Astrocyte (in vitro differentiated cells and primary cell): ENCODE data around the gene GPC5. TPM values are rescaled to one million over a fixed set of nuclear protein-coding genes. Genes with fewer than 3 reads are reported as not detected.

Experiments
- DNase-seq: peaks from one replicate; pipeline ENCODE4 v3.0.0-alpha.2; 2010; ENCODE audit warnings: low read depth
- FAIRE-seq: peaks from 2 replicates; lab custom pipeline; 2011; peaks lifted over from hg19 to GRCh38; lab: Jason Lieb, UNC
- H2AFZ ChIP-seq: 2 replicates; pipeline ENCODE4 v1.6.0; 2012; ENCODE audit warnings: low read depth, low read length, inconsistent platforms
- H3K27ac ChIP-seq: 2 replicates; pipeline ENCODE4 v1.5.1; 2011; ENCODE audit warnings: low read depth, low read length, inconsistent platforms
- H3K27me3 ChIP-seq: 2 replicates; pipeline ENCODE4 v1.6.0; 2011; ENCODE audit warnings: low read length, inconsistent platforms; ENCODE audit not compliant: insufficient read depth
- H3K36me3 ChIP-seq: 2 replicates; pipeline ENCODE4 v1.5.1; 2011; ENCODE audit warnings: low read length, inconsistent platforms; ENCODE audit not compliant: insufficient read depth
- H3K4me1 ChIP-seq: 2 replicates; pipeline ENCODE4 v1.5.1; 2011; ENCODE audit warnings: low read length, inconsistent platforms; ENCODE audit not compliant: insufficient read depth
- H3K4me2 ChIP-seq: 2 replicates; pipeline ENCODE4 v1.6.0; 2012; ENCODE audit warnings: low read length, inconsistent platforms
- H3K4me3 ChIP-seq: 2 replicates; pipeline ENCODE4 v1.5.1; 2011; ENCODE audit warnings: low read depth, mild to moderate bottlenecking, low read length, inconsistent platforms; ENCODE audit not compliant: insufficient read depth
- H3K79me2 ChIP-seq: 2 replicates; pipeline ENCODE4 v1.6.0; 2012; ENCODE audit warnings: mild to moderate bottlenecking, low read length, inconsistent platforms; ENCODE audit not compliant: insufficient read depth
- H3K9ac ChIP-seq: 2 replicates; pipeline ENCODE4 v1.6.0; 2012; ENCODE audit warnings: mild to moderate bottlenecking, low read length, inconsistent platforms
- H3K9me3 ChIP-seq: 2 replicates; pipeline ENCODE4 v1.5.1; 2012; ENCODE audit warnings: low read depth, mild to moderate bottlenecking, low read length, inconsistent platforms; ENCODE audit not compliant: insufficient read depth
- H4K20me1 ChIP-seq: 2 replicates; pipeline ENCODE4 v1.6.0; 2012; ENCODE audit warnings: low read length, inconsistent platforms; ENCODE audit not compliant: insufficient read depth
- H3K27ac Mint-ChIP-seq: one replicate; pipeline ENCODE4 v1.8.0; 2021; ENCODE audit warnings: mild to moderate bottlenecking, mixed read lengths; ENCODE audit not compliant: unreplicated experiment
- H3K27me3 Mint-ChIP-seq: one replicate; pipeline ENCODE4 v1.8.0; 2021; ENCODE audit warnings: low read depth, mixed read lengths; ENCODE audit not compliant: unreplicated experiment
- H3K36me3 Mint-ChIP-seq: one replicate; pipeline ENCODE4 v1.8.0; 2021; ENCODE audit warnings: low read depth, mixed read lengths; ENCODE audit not compliant: unreplicated experiment
- H3K4me1 Mint-ChIP-seq: one replicate; pipeline ENCODE4 v1.8.0; 2021; ENCODE audit warnings: low read depth, mixed read lengths; ENCODE audit not compliant: unreplicated experiment
- H3K4me3 Mint-ChIP-seq: one replicate; pipeline ENCODE4 v1.8.0; 2021; ENCODE audit warnings: mild to moderate bottlenecking, moderate library complexity, mixed read lengths; ENCODE audit not compliant: unreplicated experiment
- H3K9me3 Mint-ChIP-seq: one replicate; pipeline ENCODE4 v1.8.0; 2021; ENCODE audit warnings: mild to moderate bottlenecking, mixed read lengths; ENCODE audit not compliant: unreplicated experiment
- EZH2 ChIP-seq: IDR thresholded peaks from 2 replicates; pipeline ENCODE4 v1.6.1; 2012; ENCODE audit warnings: mild to moderate bottlenecking, low read length, inconsistent platforms; ENCODE audit not compliant: insufficient read depth
- total RNA-seq: library from RNA; stranded (reverse); gene quantifications from 2 replicates; pipeline ENCODE4 v1.2.1, GENCODE V29; 2021
- TF ChIP-seq, protein P1 (sequence below): IDR thresholded peaks from 2 replicates; pipeline ENCODE4 v1.5.1; 2011; ENCODE audit warnings: low read depth, mild to moderate bottlenecking, inconsistent platforms, low read length, moderate library complexity; ENCODE audit not compliant: insufficient read depth

Gene GPC5
- total RNA-seq, 1 donor from 2014 or later, result 1.1 TPM

DNA sequence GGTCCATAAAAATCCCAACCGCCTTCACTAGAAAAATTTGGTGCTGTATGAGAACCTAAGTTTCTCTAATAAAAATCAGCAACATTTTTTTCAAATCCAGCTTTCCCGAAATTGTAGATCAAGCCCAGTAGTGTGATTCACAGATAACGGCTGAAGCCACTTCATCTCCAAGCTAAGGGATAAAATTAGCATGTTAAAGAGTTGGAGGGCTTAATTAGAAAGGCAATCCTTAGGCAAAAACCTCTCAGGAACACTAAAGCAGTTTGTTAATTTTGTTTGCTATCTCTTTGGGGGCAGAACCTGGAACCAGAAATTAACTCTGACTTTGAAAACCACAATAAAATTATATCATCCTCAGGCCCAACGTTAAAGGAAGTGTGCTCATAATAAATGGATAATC is 820.2 kb downstream of the GPC5 start:
- TF ChIP-seq EZH2, result no peak
- TF ChIP-seq, protein P1, sequence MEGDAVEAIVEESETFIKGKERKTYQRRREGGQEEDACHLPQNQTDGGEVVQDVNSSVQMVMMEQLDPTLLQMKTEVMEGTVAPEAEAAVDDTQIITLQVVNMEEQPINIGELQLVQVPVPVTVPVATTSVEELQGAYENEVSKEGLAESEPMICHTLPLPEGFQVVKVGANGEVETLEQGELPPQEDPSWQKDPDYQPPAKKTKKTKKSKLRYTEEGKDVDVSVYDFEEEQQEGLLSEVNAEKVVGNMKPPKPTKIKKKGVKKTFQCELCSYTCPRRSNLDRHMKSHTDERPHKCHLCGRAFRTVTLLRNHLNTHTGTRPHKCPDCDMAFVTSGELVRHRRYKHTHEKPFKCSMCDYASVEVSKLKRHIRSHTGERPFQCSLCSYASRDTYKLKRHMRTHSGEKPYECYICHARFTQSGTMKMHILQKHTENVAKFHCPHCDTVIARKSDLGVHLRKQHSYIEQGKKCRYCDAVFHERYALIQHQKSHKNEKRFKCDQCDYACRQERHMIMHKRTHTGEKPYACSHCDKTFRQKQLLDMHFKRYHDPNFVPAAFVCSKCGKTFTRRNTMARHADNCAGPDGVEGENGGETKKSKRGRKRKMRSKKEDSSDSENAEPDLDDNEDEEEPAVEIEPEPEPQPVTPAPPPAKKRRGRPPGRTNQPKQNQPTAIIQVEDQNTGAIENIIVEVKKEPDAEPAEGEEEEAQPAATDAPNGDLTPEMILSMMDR, result no peak
- FAIRE-seq (no peak), DNase-seq (no peak)
- Mint-ChIP-seq H3K27me3 (no peaks in the 10 kb centered on the region), H3K4me3 (no peak overlapping the region), H3K36me3 (no peaks in the 10 kb centered on the region), H3K4me1 (peaks cover 27% of the 10 kb centered on the region), H3K9me3 (peaks cover 6% of the 10 kb centered on the region), H3K27ac (no peak overlapping the region)
- Histone ChIP-seq H3K36me3 (no peaks in the 10 kb centered on the region), H3K9me3 (no peaks in the 10 kb centered on the region), H4K20me1 (no peaks in the 10 kb centered on the region), H3K4me2 (no peak overlapping the region), H3K4me1 (peaks cover 9% of the 10 kb centered on the region), H2AFZ (no peak overlapping the region), H3K27ac (no peak overlapping the region), H3K79me2 (no peaks in the 10 kb centered on the region), H3K4me3 (no peak overlapping the region), H3K9ac (no peak overlapping the region), H3K27me3 (no peaks in the 10 kb centered on the region)

DNA sequence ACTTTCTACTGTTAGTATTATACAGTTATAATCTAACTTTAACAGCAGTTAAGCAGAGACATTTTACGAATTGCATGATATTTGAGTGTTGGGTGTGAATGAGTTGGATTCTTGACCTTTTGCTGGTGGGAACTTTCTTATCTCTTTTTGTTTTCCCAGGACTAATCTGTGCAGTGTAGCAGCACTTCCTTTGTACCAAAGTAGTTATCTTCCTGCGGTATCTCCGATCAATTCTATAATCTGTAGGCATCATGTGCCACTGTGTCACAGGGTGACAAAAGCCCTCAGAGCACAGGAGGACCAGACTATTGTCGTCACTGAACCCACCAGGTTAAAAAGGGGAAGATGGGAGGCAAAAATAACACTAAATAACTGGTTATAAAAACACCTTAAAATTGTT is 823.5 kb downstream of the GPC5 start:
- peaks cover 40% of the 10 kb centered on the region for H3K4me1 Mint-ChIP-seq
- FAIRE-seq (no peak), DNase-seq (no peak)
- Histone ChIP-seq H3K4me3 (no peak overlapping the region), H3K27ac (no peak overlapping the region), H3K36me3 (no peaks in the 10 kb centered on the region), H3K4me2 (no peak overlapping the region), H3K9ac (no peak overlapping the region), H3K4me1 (peaks cover 25% of the 10 kb centered on the region), H3K9me3 (no peaks in the 10 kb centered on the region), H3K79me2 (no peaks in the 10 kb centered on the region), H3K27me3 (no peaks in the 10 kb centered on the region), H2AFZ (no peak overlapping the region), H4K20me1 (no peaks in the 10 kb centered on the region)
- TF ChIP-seq EZH2, result no peak
- TF ChIP-seq, protein P1, result no peak
- H3K36me3 Mint-ChIP-seq, result no peaks in the 10 kb centered on the region
- no peak overlapping the region for H3K4me3 Mint-ChIP-seq
- H3K27me3 Mint-ChIP-seq, result no peaks in the 10 kb centered on the region
- H3K9me3 Mint-ChIP-seq, result peaks cover 4% of the 10 kb centered on the region
- H3K27ac Mint-ChIP-seq, result peak overlapping the region; percentile 59

DNA sequence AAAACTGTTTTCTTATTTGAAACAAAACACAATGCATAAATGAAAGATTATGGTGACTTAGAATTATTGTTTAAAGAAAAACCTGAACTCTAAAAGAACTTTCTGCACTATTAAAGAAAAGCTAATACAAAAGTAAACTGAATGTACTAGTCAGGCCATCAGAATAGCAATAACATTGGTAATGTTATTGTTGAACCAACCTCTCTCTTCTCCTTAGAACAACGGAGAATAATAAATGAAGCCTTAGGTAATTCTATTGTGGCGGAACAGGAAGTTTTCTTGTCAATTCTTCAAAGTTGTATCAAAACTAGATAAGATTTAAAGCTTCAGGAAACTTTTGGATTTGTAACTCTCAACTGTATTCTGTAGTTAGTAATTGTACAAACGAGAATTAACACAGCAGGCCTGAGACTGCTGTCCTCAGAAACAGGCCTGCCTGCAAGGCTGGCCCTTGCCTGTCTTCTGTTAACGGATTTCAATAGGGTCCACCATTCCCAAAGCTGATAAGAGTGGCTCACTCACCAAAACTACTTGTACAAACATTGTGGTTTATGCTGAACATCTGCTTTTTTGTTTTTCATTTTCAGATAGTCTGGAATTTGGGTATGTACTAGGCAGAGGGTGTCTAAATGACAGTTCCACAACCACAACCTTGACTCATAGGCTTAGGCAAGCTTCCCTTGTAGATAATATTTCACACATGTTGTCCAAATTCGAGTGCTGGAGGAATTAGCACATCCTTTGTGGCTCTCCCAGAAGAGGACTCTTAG is 825.8 kb downstream of the GPC5 start:
- Histone ChIP-seq H3K36me3 (no peaks in the 10 kb centered on the region), H2AFZ (no peak overlapping the region), H3K4me2 (peak overlapping the region; percentile 57), H3K27me3 (no peaks in the 10 kb centered on the region), H4K20me1 (no peaks in the 10 kb centered on the region), H3K27ac (peak overlapping the region; percentile 54), H3K4me1 (peaks cover 25% of the 10 kb centered on the region), H3K4me3 (no peak overlapping the region), H3K9me3 (no peaks in the 10 kb centered on the region), H3K9ac (no peak overlapping the region), H3K79me2 (no peaks in the 10 kb centered on the region)
- no peaks in the 10 kb centered on the region for H3K27me3 Mint-ChIP-seq
- TF ChIP-seq, protein P1, result no peak
- TF ChIP-seq EZH2, result no peak
- H3K36me3 Mint-ChIP-seq, result no peaks in the 10 kb centered on the region
- DNase-seq, result peak; percentile 99
- peak overlapping the region; percentile 62 for H3K27ac Mint-ChIP-seq
- FAIRE-seq, result peak; percentile 29
- no peak overlapping the region for H3K4me3 Mint-ChIP-seq
- peaks cover under 1% of the 10 kb centered on the region for H3K9me3 Mint-ChIP-seq
- peaks cover 40% of the 10 kb centered on the region for H3K4me1 Mint-ChIP-seq
